Measurements from ENCODE around the gene MDFIC. TPM values are rescaled to one million over a fixed set of nuclear protein-coding genes. Genes with fewer than 3 reads are reported as not detected.

MDFIC gene
- polyA plus RNA-seq (2011; rRNA removed) = 30.5 and 49.5 TPM in 2 replicates
- 36.8 and 41.3 TPM in 2 replicates for polyA minus RNA-seq (2011; rRNA and poly(A)+ RNA removed)

GRCh38 chr7:114922026-114922651 lies at the start of gene MDFIC:
MDFIC (plus strand) TSS chr7:114922094; CDS start chr7:114923034, 940 bp downstream.
- Histone ChIP-seq H3K27me3 (ENCODE audit: control insufficient read depth, insufficient read depth, low read length) (no peaks in the 10 kb centered on the region), H3K36me3 (ENCODE audit: control insufficient read depth, insufficient read depth, low read length) (no peaks in the 10 kb centered on the region), H3K4me3 (ENCODE audit: low read depth, low read length) (peak within 1 kb of the TSS; percentile 85)
- no peak for DNase-seq (ENCODE audit: low read depth)
- 0 out of 2 replicates have a peak, but pooled peaks have one; percentile 2 for TF ChIP-seq CTCF (IDR thresholded peaks at IDR 0.05; ENCODE audit: insufficient read depth, low read depth, low read length)
- CTCF ChIA-PET = interaction anchor here (1.1 kb wide), 1 partner anchor 24 kb away, joined by 3 read pairs; no protein-coding TSS in a partner anchor
- POLR2A ChIA-PET = interaction anchor here (0.6 to 0.8 kb wide), 2 partner anchors 27 to 383 kb away, joined by 4 to 10 read pairs; no protein-coding TSS in a partner anchor

- no peak overlapping the region for H3K4me3 ChIP-seq (ENCODE audit: low read depth, low read length)
- ChIA-PET POLR2A (no interaction called here), CTCF (interaction anchor here (1.2 kb wide), 1 partner anchor 9 kb away, joined by 3 read pairs; no protein-coding TSS in a partner anchor)
- H3K36me3 ChIP-seq (ENCODE audit: control insufficient read depth, insufficient read depth, low read length) = no peaks in the 10 kb centered on the region
- H3K27me3 ChIP-seq (ENCODE audit: control insufficient read depth, insufficient read depth, low read length) = no peaks in the 10 kb centered on the region
- DNase-seq (ENCODE audit: low read depth) = no peak
- no peak for TF ChIP-seq CTCF (IDR thresholded peaks at IDR 0.05; ENCODE audit: insufficient read depth, low read depth, low read length)
Measured at GRCh38 chr7:114874170-114874569, 47.7 kb upstream of the MDFIC start.

- ChIA-PET CTCF (no interaction called here), POLR2A (no interaction called here)
- Histone ChIP-seq H3K4me3 (ENCODE audit: low read depth, low read length) (no peak overlapping the region), H3K36me3 (ENCODE audit: control insufficient read depth, insufficient read depth, low read length) (no peaks in the 10 kb centered on the region), H3K27me3 (ENCODE audit: control insufficient read depth, insufficient read depth, low read length) (no peaks in the 10 kb centered on the region)
- DNase-seq (ENCODE audit: low read depth) = no peak
- TF ChIP-seq CTCF (IDR thresholded peaks at IDR 0.05; ENCODE audit: insufficient read depth, low read depth, low read length) = no peak
Measured at GRCh38 chr7:114875186-114875585, 46.7 kb upstream of the MDFIC start.

- POLR2A ChIA-PET = no interaction called here
- CTCF ChIA-PET = no interaction called here
- H3K4me3 ChIP-seq (ENCODE audit: low read depth, low read length) = no peak overlapping the region
Measured at GRCh38 chr7:114879554-114879953, 42.3 kb upstream of the MDFIC start.

GRCh38 chr7:114885836-114886235 lies 36.1 kb upstream of the MDFIC start:
- no peak for DNase-seq (ENCODE audit: low read depth)
- no peaks in the 10 kb centered on the region for H3K27me3 ChIP-seq (ENCODE audit: control insufficient read depth, insufficient read depth, low read length)
- no peak for TF ChIP-seq CTCF (IDR thresholded peaks at IDR 0.05; ENCODE audit: insufficient read depth, low read depth, low read length)
- CTCF ChIA-PET = no interaction called here
- no peak overlapping the region for H3K4me3 ChIP-seq (ENCODE audit: low read depth, low read length)
- POLR2A ChIA-PET = no interaction called here
- H3K36me3 ChIP-seq (ENCODE audit: control insufficient read depth, insufficient read depth, low read length) = no peaks in the 10 kb centered on the region

More at GRCh38 chr7:114879554-114879953, 42.3 kb upstream of the MDFIC start:
- H3K36me3 ChIP-seq (ENCODE audit: control insufficient read depth, insufficient read depth, low read length) = no peaks in the 10 kb centered on the region
- no peak for TF ChIP-seq CTCF (IDR thresholded peaks at IDR 0.05; ENCODE audit: insufficient read depth, low read depth, low read length)
- H3K27me3 ChIP-seq (ENCODE audit: control insufficient read depth, insufficient read depth, low read length) = no peaks in the 10 kb centered on the region
- peak; percentile 93 for DNase-seq (ENCODE audit: low read depth)
